ENCODE measurements around the gene SERPINH1.
A peak's percentile ranks its signal among the peaks of the same experiment; 100 is the strongest.

SERPINH1 gene

GRCh38 chr11:75555079-75555811, 6.8 kb upstream of the SERPINH1 start:
- H3K4me3 Mint-ChIP-seq, result no peak overlapping the region
- no peaks in the 10 kb centered on the region for H3K9me3 Mint-ChIP-seq
- no peak overlapping the region for H3K27ac Mint-ChIP-seq
- H3K36me3 Mint-ChIP-seq (ENCODE audit: insufficient read depth), result no peaks in the 10 kb centered on the region
- H3K27me3 Mint-ChIP-seq, result peaks cover 0 to 13% of the 10 kb centered on the region in 2 donors
- no peaks in the 10 kb centered on the region for H3K4me1 Mint-ChIP-seq (ENCODE audit: low read depth in 2 of 2)
- no peak for ATAC-seq (replicated peaks)
- DNase-seq, result no peak

- no peak for ATAC-seq (replicated peaks)
- H3K36me3 Mint-ChIP-seq (ENCODE audit: insufficient read depth), result no peaks in the 10 kb centered on the region
- no peak for DNase-seq
- no peak overlapping the region for H3K27ac Mint-ChIP-seq
- no peak overlapping the region for H3K4me3 Mint-ChIP-seq
- H3K4me1 Mint-ChIP-seq (ENCODE audit: low read depth in 2 of 2), result peaks cover 0 to 5% of the 10 kb centered on the region in 2 donors
- no peaks in the 10 kb centered on the region for H3K9me3 Mint-ChIP-seq
- H3K27me3 Mint-ChIP-seq, result peaks cover 0 to 13% of the 10 kb centered on the region in 2 donors
These were observed 5.8 kb upstream of the SERPINH1 start for GRCh38 chr11:75556275-75556674.

- no peak overlapping the region for H3K27ac Mint-ChIP-seq
- DNase-seq (no peak), ATAC-seq (replicated peaks) (no peak)
- peaks cover 16 to 17% of the 10 kb centered on the region in 2 donors for H3K4me1 Mint-ChIP-seq (ENCODE audit: low read depth in 2 of 2)
- no peak overlapping the region for H3K4me3 Mint-ChIP-seq
- H3K27me3 Mint-ChIP-seq, result peaks cover 0 to 13% of the 10 kb centered on the region in 2 donors
- no peaks in the 10 kb centered on the region for H3K9me3 Mint-ChIP-seq
- no peaks in the 10 kb centered on the region for H3K36me3 Mint-ChIP-seq (ENCODE audit: insufficient read depth)
These were observed 4.2 kb upstream of the SERPINH1 start for GRCh38 chr11:75557666-75558494.

- Mint-ChIP-seq H3K27me3 (peaks cover 0 to 13% of the 10 kb centered on the region in 2 donors), H3K27ac (no peak overlapping the region), H3K4me1 (ENCODE audit: low read depth in 2 of 2) (peaks cover 26 to 28% of the 10 kb centered on the region in 2 donors), H3K36me3 (ENCODE audit: insufficient read depth) (no peaks in the 10 kb centered on the region), H3K9me3 (no peaks in the 10 kb centered on the region), H3K4me3 (no peak overlapping the region)
- DNase-seq (no peak), ATAC-seq (replicated peaks) (no peak)
These were observed 2.9 kb upstream of the SERPINH1 start for GRCh38 chr11:75558939-75559843.

- Mint-ChIP-seq H3K9me3 (no peaks in the 10 kb centered on the region), H3K36me3 (ENCODE audit: insufficient read depth) (no peaks in the 10 kb centered on the region), H3K27me3 (no peaks in the 10 kb centered on the region), H3K27ac (peak overlapping the region; percentile 91 to 96), H3K4me3 (peak overlapping the region; percentile 91 to 99), H3K4me1 (ENCODE audit: low read depth in 2 of 2) (peaks cover 39 to 40% of the 10 kb centered on the region in 2 donors)
- no peak for DNase-seq
- no peak for ATAC-seq (replicated peaks)
These were observed 1.4 kb upstream of the SERPINH1 start for GRCh38 chr11:75560644-75561043.

GRCh38 chr11:75561426-75562047, 516 bp upstream of the SERPINH1 start:
- peak; percentile 16 for ATAC-seq (replicated peaks)
- Mint-ChIP-seq H3K4me3 (peak overlapping the region; percentile 91 to 99), H3K4me1 (ENCODE audit: low read depth in 2 of 2) (peaks cover 43 to 45% of the 10 kb centered on the region in 2 donors), H3K36me3 (ENCODE audit: insufficient read depth) (no peaks in the 10 kb centered on the region), H3K27ac (peak overlapping the region; percentile 91 to 96), H3K27me3 (no peaks in the 10 kb centered on the region), H3K9me3 (no peaks in the 10 kb centered on the region)
- DNase-seq, result no peak

- Mint-ChIP-seq H3K36me3 (ENCODE audit: insufficient read depth) (peaks cover under 1% of the 10 kb centered on the region), H3K27me3 (no peaks in the 10 kb centered on the region), H3K9me3 (no peaks in the 10 kb centered on the region), H3K4me1 (ENCODE audit: low read depth in 2 of 2) (peaks cover 45% of the 10 kb centered on the region in 2 donors), H3K4me3 (peak overlapping the region; percentile 91 to 99), H3K27ac (peak overlapping the region; percentile 91 to 96)
- DNase-seq (no peak), ATAC-seq (replicated peaks) (no peak)
These were observed 907 bp downstream of the SERPINH1 start for GRCh38 chr11:75562836-75563484.

GRCh38 chr11:75563501-75563977, 1.5 kb downstream of the SERPINH1 start:
- Mint-ChIP-seq H3K9me3 (no peaks in the 10 kb centered on the region), H3K27me3 (no peaks in the 10 kb centered on the region), H3K36me3 (ENCODE audit: insufficient read depth) (peaks cover 5% of the 10 kb centered on the region), H3K4me3 (peak overlapping the region; percentile 91 to 99), H3K4me1 (ENCODE audit: low read depth in 2 of 2) (peaks cover 45% of the 10 kb centered on the region in 2 donors), H3K27ac (peak overlapping the region; percentile 91 to 96)
- DNase-seq (no peak), ATAC-seq (replicated peaks) (no peak)

- peak overlapping the region; percentile 91 to 99 for H3K4me3 Mint-ChIP-seq
- H3K27me3 Mint-ChIP-seq, result no peaks in the 10 kb centered on the region
- DNase-seq, result no peak
These were observed 2.0 kb downstream of the SERPINH1 start for GRCh38 chr11:75563978-75564552.

GRCh38 chr11:75565221-75565814, 3.3 kb downstream of the SERPINH1 start:
- DNase-seq (no peak), ATAC-seq (replicated peaks) (no peak)
- Mint-ChIP-seq H3K4me3 (no peak overlapping the region), H3K36me3 (ENCODE audit: insufficient read depth) (peaks cover 15% of the 10 kb centered on the region), H3K4me1 (ENCODE audit: low read depth in 2 of 2) (peaks cover 45% of the 10 kb centered on the region in 2 donors), H3K27me3 (no peaks in the 10 kb centered on the region), H3K9me3 (no peaks in the 10 kb centered on the region), H3K27ac (peak overlapping the region; percentile 82 to 91)

More at GRCh38 chr11:75563978-75564552, 2.0 kb downstream of the SERPINH1 start:
- peaks cover 45% of the 10 kb centered on the region in 2 donors for H3K4me1 Mint-ChIP-seq (ENCODE audit: low read depth in 2 of 2)
- peaks cover 7% of the 10 kb centered on the region for H3K36me3 Mint-ChIP-seq (ENCODE audit: insufficient read depth)
- no peaks in the 10 kb centered on the region for H3K9me3 Mint-ChIP-seq
- peak overlapping the region; percentile 91 to 96 for H3K27ac Mint-ChIP-seq
- ATAC-seq (replicated peaks), result no peak

- DNase-seq (no peak), ATAC-seq (replicated peaks) (no peak)
- Mint-ChIP-seq H3K4me3 (peak overlapping the region; percentile 18 to 43), H3K4me1 (ENCODE audit: low read depth in 2 of 2) (peaks cover 41 to 45% of the 10 kb centered on the region in 2 donors), H3K27ac (peak overlapping the region; percentile 82 to 91), H3K9me3 (no peaks in the 10 kb centered on the region), H3K36me3 (ENCODE audit: insufficient read depth) (peaks cover 15% of the 10 kb centered on the region), H3K27me3 (no peaks in the 10 kb centered on the region)
These were observed 4.1 kb downstream of the SERPINH1 start for GRCh38 chr11:75565916-75566762.

Measured in effector memory CD8-positive, alpha-beta T cell (primary cell).